Stimulated activated CD8-positive, alpha-beta memory T cell treated with anti-CD3 and anti-CD28 coated beads, Interleukin-2, amount 100 ng/mL, for 1 hour (primary cell): ENCODE results near the gene KCNJ18.
"Not testable (repeated sequence)": the region's sequence is repeated elsewhere in the genome, so short reads cannot be mapped to it uniquely, and the experiment has no call there.

Experiments
- DNase-seq, 2 donors: peaks; one replicate each; pipeline ENCODE4 v3.0.0-alpha.2; 2020; ENCODE audit warnings: low read depth in 2 of 2

Gene KCNJ18

DNA sequence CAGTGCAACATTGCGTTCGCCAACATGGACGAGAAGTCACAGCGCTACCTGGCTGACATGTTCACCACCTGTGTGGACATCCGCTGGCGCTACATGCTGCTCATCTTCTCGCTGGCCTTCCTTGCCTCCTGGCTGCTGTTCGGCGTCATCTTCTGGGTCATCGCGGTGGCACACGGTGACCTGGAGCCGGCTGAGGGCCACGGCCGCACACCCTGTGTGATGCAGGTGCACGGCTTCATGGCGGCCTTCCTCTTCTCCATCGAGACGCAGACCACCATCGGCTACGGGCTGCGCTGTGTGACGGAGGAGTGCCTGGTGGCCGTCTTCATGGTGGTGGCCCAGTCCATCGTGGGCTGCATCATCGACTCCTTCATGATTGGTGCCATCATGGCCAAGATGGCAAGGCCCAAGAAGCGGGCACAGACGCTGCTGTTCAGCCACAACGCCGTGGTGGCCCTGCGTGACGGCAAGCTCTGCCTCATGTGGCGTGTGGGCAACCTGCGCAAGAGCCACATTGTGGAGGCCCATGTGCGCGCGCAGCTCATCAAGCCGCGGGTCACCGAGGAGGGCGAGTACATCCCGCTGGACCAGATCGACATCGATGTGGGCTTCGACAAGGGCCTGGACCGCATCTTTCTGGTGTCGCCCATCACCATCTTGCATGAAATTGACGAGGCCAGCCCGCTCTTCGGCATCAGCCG lies 10.8 kb downstream of the KCNJ18 start:
- DNase-seq = not testable (repeated sequence)

DNA sequence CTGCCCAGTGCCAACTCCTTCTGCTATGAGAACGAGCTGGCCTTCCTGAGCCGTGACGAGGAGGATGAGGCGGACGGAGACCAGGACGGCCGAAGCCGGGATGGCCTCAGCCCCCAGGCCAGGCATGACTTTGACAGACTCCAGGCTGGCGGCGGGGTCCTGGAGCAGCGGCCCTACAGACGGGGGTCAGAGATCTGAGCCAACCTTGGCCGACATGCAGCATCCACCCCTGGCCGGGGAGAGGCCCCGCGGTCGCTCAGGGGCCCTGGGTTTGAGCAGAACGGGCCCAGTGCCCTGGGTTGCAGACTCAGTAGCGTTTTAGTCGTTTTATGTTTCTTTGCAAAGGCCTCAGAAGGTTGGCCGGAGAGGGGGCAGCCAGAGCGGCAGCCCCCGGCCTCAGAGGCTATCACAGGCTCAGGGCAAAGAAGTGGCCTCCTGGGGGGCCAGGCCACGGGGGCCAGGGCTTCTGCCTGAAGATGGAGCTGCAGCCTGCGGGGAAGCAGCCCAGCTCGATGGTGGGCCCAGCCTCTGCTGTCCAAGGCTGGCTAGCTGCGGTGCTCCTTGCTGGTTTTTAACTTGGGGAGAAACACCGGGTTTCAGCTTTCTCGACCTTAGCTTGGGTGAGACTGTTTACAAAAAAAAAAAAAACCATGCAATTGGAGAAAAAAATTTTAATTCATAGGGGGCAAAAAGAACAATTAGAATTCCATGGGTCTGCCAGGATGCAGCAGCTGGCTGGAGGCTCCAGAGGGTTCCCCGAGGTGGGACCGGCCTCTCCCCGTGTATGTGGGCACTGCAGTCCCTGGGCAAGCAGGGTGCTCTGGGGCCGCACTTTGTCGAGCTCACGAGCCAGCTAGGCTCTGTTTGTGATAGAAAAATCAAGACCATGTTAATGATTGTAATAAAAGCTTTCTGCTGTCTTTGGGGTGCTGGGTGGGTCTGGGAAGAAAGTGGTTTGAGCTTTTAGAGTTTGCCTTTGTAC lies 11.9 kb downstream of the KCNJ18 start:
- DNase-seq = not testable (repeated sequence)

DNA sequence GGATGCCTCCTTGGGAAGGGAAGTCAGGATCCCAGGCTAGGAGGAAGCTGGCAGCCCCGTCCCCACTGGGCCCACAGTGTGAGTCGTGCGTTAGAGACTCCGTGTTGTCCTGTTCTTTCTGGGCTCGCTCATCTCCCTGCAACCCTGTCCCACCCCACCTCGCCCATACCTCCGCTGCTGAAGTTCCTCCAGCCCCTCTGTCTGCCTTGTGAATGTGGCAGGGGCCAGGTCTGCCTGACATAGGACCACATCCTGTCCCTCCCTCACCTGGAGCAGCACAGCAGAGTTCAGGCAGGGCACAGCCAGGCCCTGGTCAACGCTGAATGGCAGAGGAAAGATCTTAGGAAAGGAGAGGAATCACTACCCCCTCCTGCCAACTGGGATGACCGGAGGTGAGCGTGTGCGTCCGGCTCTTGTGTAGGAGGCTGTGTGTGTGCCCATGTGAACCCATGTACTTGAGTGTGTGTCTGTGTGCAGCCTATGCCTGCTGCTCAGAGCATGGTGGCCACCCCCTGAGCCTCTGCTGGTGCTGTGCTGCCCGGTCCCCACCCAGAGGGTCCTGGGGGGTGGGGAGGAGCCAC lies 12.8 kb downstream of the KCNJ18 start:
- DNase-seq = no peak

- DNase-seq = not testable (repeated sequence)
Observed at GRCh38 chr17:21705746-21706145, 13.4 kb downstream of the KCNJ18 start.

- not testable (repeated sequence) for DNase-seq
Observed at GRCh38 chr17:21706546-21706945, 14.2 kb downstream of the KCNJ18 start.

DNA sequence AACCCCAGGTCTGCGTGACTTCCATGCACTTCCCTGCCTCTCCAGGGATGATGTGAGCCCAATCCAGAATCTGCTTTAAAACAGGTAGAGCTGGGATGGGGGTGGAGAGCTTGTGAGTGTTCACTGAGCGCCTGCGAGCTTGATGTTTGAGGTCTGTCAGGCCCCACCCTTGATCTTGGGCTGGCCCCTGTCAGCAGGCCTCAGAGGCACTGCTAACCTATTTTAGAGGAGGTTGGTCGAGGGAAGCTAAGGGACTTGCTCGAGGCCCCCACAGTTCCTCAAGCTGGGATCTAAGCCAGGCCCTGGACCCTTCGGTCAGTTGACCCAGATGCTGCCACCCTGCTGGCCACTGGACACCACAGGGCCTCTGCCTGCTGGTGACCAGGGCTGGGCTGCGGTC lies 14.8 kb downstream of the KCNJ18 start:
- not testable (repeated sequence) for DNase-seq

DNA sequence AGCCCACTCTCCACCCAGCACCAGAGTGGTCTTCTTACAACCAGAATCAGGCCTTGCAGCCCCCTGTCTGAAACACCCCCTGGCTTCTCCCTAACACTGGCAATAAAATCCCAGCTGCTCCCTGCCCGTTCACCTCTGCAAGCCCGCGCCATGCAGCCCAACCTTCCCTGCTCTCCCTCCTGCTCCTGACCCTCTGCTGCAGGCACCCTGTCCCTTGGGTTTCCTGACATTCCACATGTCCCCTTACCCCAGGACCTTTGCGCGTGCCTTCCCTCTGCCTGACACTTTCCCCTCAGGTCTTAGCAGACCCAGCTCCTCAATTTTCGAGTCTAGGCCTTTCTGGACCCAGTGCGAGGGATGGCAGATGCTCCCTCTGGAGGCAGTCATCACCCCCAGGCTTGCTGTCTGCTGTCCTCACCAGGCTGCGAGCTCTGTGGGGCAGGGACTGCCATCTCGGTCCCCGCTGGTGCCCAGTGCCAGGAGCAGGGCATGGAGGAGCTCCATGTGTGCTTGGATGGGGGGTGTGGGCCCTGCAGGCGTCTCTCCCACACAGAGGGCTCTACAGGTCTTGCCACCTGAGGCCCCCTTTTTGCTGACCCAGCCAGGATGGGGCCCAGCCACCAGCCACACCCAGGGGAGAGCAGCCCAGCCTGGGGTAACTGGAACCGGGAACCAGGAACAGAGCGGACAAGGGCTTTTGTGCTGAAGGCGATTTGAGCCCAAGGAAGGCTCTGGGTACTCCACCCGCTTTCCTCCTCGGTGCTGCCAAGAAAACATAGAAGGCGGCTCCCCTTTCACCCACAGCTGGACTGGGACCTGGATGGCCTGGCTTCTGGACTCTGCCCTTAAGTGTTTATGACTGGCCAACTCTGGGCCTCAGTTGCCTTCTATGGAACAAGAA lies 15.6 kb downstream of the KCNJ18 start:
- not testable (repeated sequence) for DNase-seq

GRCh38 chr17:21708612-21709535 lies 16.6 kb downstream of the KCNJ18 start:
- not testable (repeated sequence) for DNase-seq

GRCh38 chr17:21709994-21710393 lies 17.7 kb downstream of the KCNJ18 start:
- DNase-seq = not testable (repeated sequence)

DNA sequence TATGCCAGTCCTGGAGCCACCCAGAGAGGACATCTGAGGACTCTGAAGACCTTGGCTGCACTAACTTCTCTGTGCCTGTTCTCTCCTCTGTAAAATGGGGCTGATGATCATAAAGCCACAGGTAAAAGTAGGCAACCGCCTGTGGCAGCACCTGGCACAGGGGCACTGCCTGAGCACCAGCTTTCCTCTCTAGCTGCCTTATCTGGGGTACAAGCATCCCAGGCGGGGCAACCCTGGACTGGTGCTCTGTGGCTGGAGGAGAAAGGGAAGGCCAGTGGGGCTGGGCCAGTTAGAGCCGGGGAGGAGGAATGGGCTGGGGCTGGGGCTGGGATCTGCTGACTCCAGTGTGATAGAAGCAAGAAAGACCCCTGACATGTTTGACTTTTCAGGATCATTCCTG lies 18.2 kb downstream of the KCNJ18 start:
- DNase-seq = not testable (repeated sequence)

DNA sequence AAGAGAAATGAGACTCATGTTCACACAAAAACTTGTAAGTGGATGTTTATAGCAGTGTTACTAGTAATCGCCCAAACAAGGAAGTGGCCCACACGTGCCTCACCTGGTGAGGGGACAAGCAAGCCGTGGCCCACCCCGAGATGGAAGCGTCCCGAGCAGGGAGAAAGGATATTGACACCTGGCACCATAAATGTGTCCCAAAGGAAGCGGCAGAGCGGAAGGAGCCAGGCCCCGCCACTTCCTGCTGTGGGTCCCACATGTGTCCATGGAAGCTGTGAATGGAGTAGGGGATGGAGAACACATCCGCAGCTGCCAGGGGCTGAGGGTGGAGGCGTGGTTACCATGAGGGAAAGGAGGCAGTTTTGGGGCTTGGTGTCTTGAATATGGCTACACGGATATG lies 18.9 kb downstream of the KCNJ18 start:
- no peak for DNase-seq

DNA sequence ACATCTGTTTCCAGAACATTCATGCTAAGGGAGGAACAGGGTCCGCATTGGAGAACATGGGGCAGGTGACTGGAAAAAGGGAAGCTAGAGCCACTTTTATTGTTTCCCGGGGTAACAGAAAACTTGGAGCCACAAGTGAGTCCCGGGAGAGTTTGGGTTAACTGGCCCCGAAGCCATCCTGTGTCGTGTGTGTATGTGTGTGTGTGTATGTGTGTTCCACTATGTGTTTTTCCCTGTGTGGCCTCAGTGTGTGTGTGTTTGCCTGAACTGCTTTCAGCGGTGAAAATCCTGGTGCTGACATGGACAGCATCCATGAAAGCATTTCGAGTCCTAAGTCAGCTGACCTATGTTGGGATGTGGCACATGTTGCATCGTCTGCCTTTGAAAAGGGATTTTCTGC lies 20.7 kb downstream of the KCNJ18 start:
- not testable (repeated sequence) for DNase-seq

- DNase-seq = not testable (repeated sequence)
Observed at GRCh38 chr17:21713631-21714030, 21.3 kb downstream of the KCNJ18 start.

DNA sequence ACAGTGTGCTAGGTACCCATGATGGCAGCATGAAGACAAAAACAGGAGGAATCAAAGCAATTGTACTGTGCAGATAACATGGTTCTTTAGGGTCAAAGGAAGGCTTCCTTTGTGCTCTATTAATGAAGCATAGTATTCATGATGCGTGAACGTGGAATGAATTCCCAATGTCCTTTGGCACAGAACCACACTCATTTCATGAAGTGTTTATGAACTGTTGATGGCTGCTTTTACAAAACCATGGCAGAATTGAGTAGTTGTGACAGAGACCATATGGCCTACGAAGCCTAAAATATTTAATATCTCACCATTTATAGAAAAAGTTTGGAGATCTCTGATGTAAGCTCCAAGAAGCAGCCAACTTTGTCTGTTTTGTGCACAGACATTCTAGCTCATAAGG lies 22.4 kb downstream of the KCNJ18 start:
- not testable (repeated sequence) for DNase-seq

DNA sequence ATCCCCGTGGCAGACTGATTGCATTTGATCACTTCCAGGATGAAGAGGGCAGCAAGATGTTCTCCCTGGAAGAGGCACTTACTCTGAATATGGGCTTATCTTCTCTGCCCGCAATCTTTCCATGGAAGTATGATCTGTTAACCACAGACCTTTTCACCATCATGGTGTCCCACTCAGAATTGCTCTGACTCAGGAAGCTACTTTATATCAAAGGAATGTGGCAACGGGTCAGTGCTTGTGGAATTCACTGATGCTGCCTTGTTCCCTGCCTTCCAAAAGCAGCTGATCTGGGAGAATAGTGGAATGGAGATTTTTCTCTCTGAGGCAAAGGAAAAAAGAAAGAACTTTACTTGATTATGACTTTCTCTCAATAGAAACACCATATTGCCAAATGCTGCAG lies 23.6 kb downstream of the KCNJ18 start:
- not testable (repeated sequence) for DNase-seq

GRCh38 chr17:21718971-21719370 lies 26.6 kb downstream of the KCNJ18 start:
- not testable (repeated sequence) for DNase-seq

DNA sequence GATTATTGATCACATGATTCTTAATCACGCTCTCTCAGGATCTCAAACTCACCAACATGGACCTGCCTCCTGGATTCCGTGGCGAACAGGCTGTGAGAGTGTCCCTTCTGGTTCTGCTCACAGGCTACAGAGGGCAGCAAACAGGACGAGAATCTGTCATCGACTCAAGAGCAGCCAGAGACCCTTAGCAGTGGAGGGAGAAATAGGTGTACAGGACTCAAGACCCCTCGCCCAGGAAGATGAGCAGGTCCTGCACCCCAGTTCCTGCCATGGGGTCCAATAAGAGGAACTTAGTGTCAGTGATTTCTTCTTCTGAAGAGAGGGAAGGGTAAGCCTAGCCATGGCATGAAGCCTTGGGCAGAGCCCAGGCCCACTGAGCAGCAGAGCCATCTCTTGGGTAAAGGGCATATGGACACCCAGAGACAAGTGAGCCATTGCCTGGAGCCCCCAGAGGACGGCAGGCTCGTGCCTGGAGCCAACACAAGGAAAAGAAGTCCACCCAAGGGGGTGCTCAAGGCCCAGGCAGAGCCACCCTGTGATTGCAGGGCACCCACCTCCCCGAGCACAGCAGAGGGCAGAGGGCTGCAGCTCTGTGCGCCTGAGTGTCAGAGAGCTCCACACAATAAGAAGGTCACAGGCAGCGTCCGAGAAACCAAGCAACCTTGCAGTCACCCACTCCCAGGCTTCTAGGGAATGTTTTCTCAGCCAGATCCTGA lies 27.3 kb downstream of the KCNJ18 start:
- not testable (repeated sequence) for DNase-seq

DNA sequence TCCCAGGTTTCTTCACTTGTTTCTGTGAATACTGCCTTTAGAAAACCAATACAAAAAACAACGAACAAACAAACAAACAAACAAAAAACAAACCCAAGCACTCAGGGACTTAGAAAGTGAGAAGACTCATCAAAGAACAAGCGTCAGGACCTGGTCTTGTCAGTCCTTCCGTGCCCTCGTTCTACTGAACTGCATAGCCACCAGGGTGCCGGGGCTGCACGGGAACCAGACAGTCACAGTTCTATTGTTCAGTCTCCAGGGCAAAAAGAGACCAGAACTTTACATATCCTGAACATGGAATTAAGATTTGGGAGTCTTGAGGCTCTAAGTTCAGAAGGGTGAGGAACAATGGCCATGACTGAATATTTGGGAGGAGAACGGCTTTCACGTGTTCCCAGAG lies 28.2 kb downstream of the KCNJ18 start:
- not testable (repeated sequence) for DNase-seq

- not testable (repeated sequence) for DNase-seq
Observed at GRCh38 chr17:21722268-21722667, 29.9 kb downstream of the KCNJ18 start.
